ENCODE data around the gene YPEL5. TPM values are rescaled to one million over a fixed set of nuclear protein-coding genes. Genes with fewer than 3 reads are reported as not detected.

YPEL5 gene
- polyA plus RNA-seq, 1 donor (not counting 4 experiments of a cell fraction or from before 2014, with no cell fraction given): 126 TPM

GRCh38 chr2:30185178-30185577, 38.4 kb downstream of the YPEL5 start:
- FAIRE-seq (no peak), DNase-seq (ENCODE audit: low read depth, low spot score) (no peak)
- Histone ChIP-seq H4K20me1 (ENCODE audit: control insufficient read depth, extremely low read depth, insufficient read depth, low read length) (no peaks in the 10 kb centered on the region), H3K9me3 (ENCODE audit: control insufficient read depth, low read depth, low read length) (no peaks in the 10 kb centered on the region), H3K9ac (ENCODE audit: control insufficient read depth, extremely low read depth, insufficient read depth, low read length) (no peak overlapping the region), H3K4me1 (ENCODE audit: control insufficient read depth, extremely low read depth, insufficient read depth, low read length) (no peaks in the 10 kb centered on the region), H3K4me3 (ENCODE audit: control insufficient read depth in 2 of 3, extremely low read depth in 1 of 3, insufficient read depth in 2 of 3, low read depth in 1 of 3, low read length in 3 of 3) (no peak overlapping the region), H3K9me1 (ENCODE audit: control insufficient read depth, extremely low read depth, insufficient read depth, low read length) (no peaks in the 10 kb centered on the region), H3K27me3 (ENCODE audit: control insufficient read depth, extremely low read depth, insufficient read depth, low read length) (peaks cover 10% of the 10 kb centered on the region), H3K79me2 (ENCODE audit: control insufficient read depth, insufficient read depth, low read length) (no peaks in the 10 kb centered on the region), H3K27ac (ENCODE audit: control insufficient read depth, insufficient read depth, low read length) (no peak overlapping the region), H2AFZ (ENCODE audit: control insufficient read depth, low read length) (no peak overlapping the region), H3K36me3 (ENCODE audit: control insufficient read depth in 2 of 2, extremely low read depth in 1 of 2, insufficient read depth in 2 of 2, low read length in 2 of 2) (no peaks in the 10 kb centered on the region), H3K4me2 (ENCODE audit: control insufficient read depth, extremely low read depth, insufficient read depth, low read depth, low read length) (no peak overlapping the region)
- TF ChIP-seq EZH2 (IDR thresholded peaks at IDR 0.05; ENCODE audit: low read length): no peak
- no peak for TF ChIP-seq CTCF (optimal IDR thresholded peaks at IDR 0.05 in 1 of 3, IDR thresholded peaks at IDR 0.05 in 1 of 3, conservative IDR thresholded peaks at IDR 0.05 in 1 of 3; ENCODE audit: extremely low read depth in 1 of 3, insufficient read depth in 2 of 3, low read length in 3 of 3)
- dilution Hi-C loops (cut with MboI; ENCODE audit: extremely low pct_ligation_motif_present, low sequenced_read_pairs): no loop called here

GRCh38 chr2:30188292-30188691, 41.5 kb downstream of the YPEL5 start:
- Histone ChIP-seq H3K79me2 (ENCODE audit: control insufficient read depth, insufficient read depth, low read length) (no peaks in the 10 kb centered on the region), H3K27me3 (ENCODE audit: control insufficient read depth, extremely low read depth, insufficient read depth, low read length) (peaks cover 13% of the 10 kb centered on the region), H3K9me1 (ENCODE audit: control insufficient read depth, extremely low read depth, insufficient read depth, low read length) (no peaks in the 10 kb centered on the region), H3K9ac (ENCODE audit: control insufficient read depth, extremely low read depth, insufficient read depth, low read length) (no peak overlapping the region), H3K4me3 (ENCODE audit: control insufficient read depth in 2 of 3, extremely low read depth in 1 of 3, insufficient read depth in 2 of 3, low read depth in 1 of 3, low read length in 3 of 3) (no peak overlapping the region), H3K4me1 (ENCODE audit: control insufficient read depth, extremely low read depth, insufficient read depth, low read length) (no peaks in the 10 kb centered on the region), H3K27ac (ENCODE audit: control insufficient read depth, insufficient read depth, low read length) (no peak overlapping the region), H3K9me3 (ENCODE audit: control insufficient read depth, low read depth, low read length) (no peaks in the 10 kb centered on the region), H3K36me3 (ENCODE audit: control insufficient read depth in 2 of 2, extremely low read depth in 1 of 2, insufficient read depth in 2 of 2, low read length in 2 of 2) (no peaks in the 10 kb centered on the region), H2AFZ (ENCODE audit: control insufficient read depth, low read length) (no peak overlapping the region), H3K4me2 (ENCODE audit: control insufficient read depth, extremely low read depth, insufficient read depth, low read depth, low read length) (no peak overlapping the region), H4K20me1 (ENCODE audit: control insufficient read depth, extremely low read depth, insufficient read depth, low read length) (no peaks in the 10 kb centered on the region)
- FAIRE-seq (no peak), DNase-seq (ENCODE audit: low read depth, low spot score) (no peak)
- dilution Hi-C loops (cut with MboI; ENCODE audit: extremely low pct_ligation_motif_present, low sequenced_read_pairs): no loop called here
- TF ChIP-seq CTCF (optimal IDR thresholded peaks at IDR 0.05 in 1 of 3, IDR thresholded peaks at IDR 0.05 in 1 of 3, conservative IDR thresholded peaks at IDR 0.05 in 1 of 3; ENCODE audit: extremely low read depth in 1 of 3, insufficient read depth in 2 of 3, low read length in 3 of 3): no peak

Data from keratinocyte (primary cell).